GM18868 (cell line): ENCODE results near the gene RGL4.
"Not testable (repeated sequence)": the region's sequence is repeated elsewhere in the genome, so short reads cannot be mapped to it uniquely, and the experiment has no call there.

ENCODE experiments used
- ATAC-seq: cut with Tn5 transposase; IDR thresholded peaks from one replicate; pipeline ENCODE4 v1.9.1; 2021; ENCODE audit warnings: mild to moderate bottlenecking, moderate library complexity; ENCODE audit not compliant: unreplicated experiment

RGL4 gene

GRCh38 chr22:23690713-23691112, at the start of gene RGL4:
RGL4 (plus strand) TSS chr22:23691013; CDS start chr22:23692031, 1,018 bp downstream.
- no peak for ATAC-seq

- not testable (repeated sequence) for ATAC-seq
Measured at GRCh38 chr22:23646526-23646925, 44.3 kb upstream of the RGL4 start.

GRCh38 chr22:23649071-23649501, 41.7 kb upstream of the RGL4 start:
- no peak for ATAC-seq

- no peak for ATAC-seq
Measured at GRCh38 chr22:23651676-23652075, 39.1 kb upstream of the RGL4 start.

- no peak for ATAC-seq
Measured at GRCh38 chr22:23652286-23652685, 38.5 kb upstream of the RGL4 start.

GRCh38 chr22:23652711-23653110, 38.1 kb upstream of the RGL4 start:
- ATAC-seq, result no peak

- ATAC-seq, result no peak
Measured at GRCh38 chr22:23655891-23656475, 34.8 kb upstream of the RGL4 start.

- no peak for ATAC-seq
Measured at GRCh38 chr22:23657727-23658126, 33.1 kb upstream of the RGL4 start.

- not testable (repeated sequence) for ATAC-seq
Measured at GRCh38 chr22:23660381-23660780, 30.4 kb upstream of the RGL4 start.

GRCh38 chr22:23670378-23671295, 20.2 kb upstream of the RGL4 start:
- ATAC-seq, result no peak

GRCh38 chr22:23671387-23671786, 19.4 kb upstream of the RGL4 start:
- not testable (repeated sequence) for ATAC-seq

- not testable (repeated sequence) for ATAC-seq
Measured at GRCh38 chr22:23672307-23673049, 18.3 kb upstream of the RGL4 start.

- no peak for ATAC-seq
Measured at GRCh38 chr22:23673050-23673620, 17.7 kb upstream of the RGL4 start.

GRCh38 chr22:23673826-23674690, 16.8 kb upstream of the RGL4 start:
- ATAC-seq, result no peak

- not testable (repeated sequence) for ATAC-seq
Measured at GRCh38 chr22:23674886-23675501, 15.8 kb upstream of the RGL4 start.

- no peak for ATAC-seq
Measured at GRCh38 chr22:23675502-23676415, 15.1 kb upstream of the RGL4 start.

- not testable (repeated sequence) for ATAC-seq
Measured at GRCh38 chr22:23676841-23677700, 13.7 kb upstream of the RGL4 start.

- no peak for ATAC-seq
Measured at GRCh38 chr22:23677701-23677995, 13.2 kb upstream of the RGL4 start.
